Measurements from ENCODE around the gene MRPS11. TPM values are rescaled to one million over a fixed set of nuclear protein-coding genes. Genes with fewer than 3 reads are reported as not detected.

Gene MRPS11
- total and polyA plus RNA-seq, 2 of the 8 experiments (the other 6 are each of a cell fraction or from before 2014, with no cell fraction given), result 41.4 to 59.2 TPM

DNA sequence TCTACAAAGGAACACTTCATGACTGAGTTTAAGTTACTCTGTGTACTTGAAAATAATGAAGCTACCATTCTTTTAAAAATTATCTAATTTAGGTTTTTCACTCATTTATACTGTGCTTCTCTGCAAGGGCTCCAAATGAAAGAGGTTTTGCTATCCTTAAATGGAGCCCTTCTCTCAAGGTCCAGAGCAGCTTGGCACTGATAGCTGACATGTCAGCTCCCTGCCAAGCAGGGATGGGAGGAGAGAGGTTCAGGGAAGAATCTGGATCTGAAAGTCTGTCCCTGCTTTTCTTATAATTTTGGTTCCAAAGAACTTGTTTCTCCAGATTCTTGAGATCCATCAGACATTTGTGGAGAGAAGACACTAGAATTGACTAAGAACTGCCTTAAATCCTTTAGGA lies 39.1 kb downstream of the MRPS11 start:
- H3K79me2 ChIP-seq (ENCODE audit: control insufficient read depth in 1 of 2, insufficient read depth in 2 of 2, low read length in 2 of 2), result no peaks in the 10 kb centered on the region
- no peaks in the 10 kb centered on the region for H3K9me3 ChIP-seq (ENCODE audit: insufficient read depth in 2 of 2, low read depth in 1 of 2, low read length in 1 of 2)
- H4K91ac ChIP-seq (replicated peaks; ENCODE audit: insufficient read length, low read length), result no peak overlapping the region
- H4K5ac ChIP-seq (ENCODE audit: insufficient read length, low read depth, low read length), result no peak overlapping the region
- TF ChIP-seq ASH2L (IDR thresholded peaks at IDR 0.05; ENCODE audit: low read length) (no peak), POLR2A (IDR thresholded peaks at IDR 0.05; ENCODE audit: control extremely low read depth in 1 of 2, low read depth in 2 of 2, low read length in 2 of 2) (no peak), TEAD4 (IDR thresholded peaks at IDR 0.05; ENCODE audit: low read depth, low read length) (no peak), NANOG (IDR thresholded peaks at IDR 0.05; ENCODE audit: insufficient read depth, low read depth, low read length, poor library complexity, severe bottlenecking) (no peak)
- no peak overlapping the region for H3K4me3 ChIP-seq (ENCODE audit: extremely low read depth in 1 of 4, insufficient read depth in 2 of 4, low read depth in 3 of 4, low read length in 4 of 4)
- DNase-seq (ENCODE audit: low read depth in 1 of 2, low spot score in 2 of 2), result no peak
- H2BK120ac ChIP-seq (replicated peaks; ENCODE audit: low read depth, low read length), result no peak overlapping the region
- no peak overlapping the region for H3K23ac ChIP-seq (ENCODE audit: insufficient read length)
- peaks cover 0 to 2% (median 0%) of the 10 kb centered on the region in 4 experiments; a peak in 2 of 7 replicates for H3K27me3 ChIP-seq (replicated peaks in 1 of 4; ENCODE audit: control insufficient read depth in 3 of 4, extremely low read depth in 1 of 4, insufficient read depth in 3 of 4, low read length in 3 of 4)
- H2BK15ac ChIP-seq (ENCODE audit: low read length), result no peak overlapping the region
- no peak overlapping the region for H3K4me2 ChIP-seq (ENCODE audit: insufficient read depth in 1 of 2, low read depth in 2 of 2, low read length in 2 of 2)
- FAIRE-seq, result no peak
- H4K8ac ChIP-seq (ENCODE audit: extremely low read depth, insufficient read depth, low read length), result no peak overlapping the region
- H3K79me1 ChIP-seq (ENCODE audit: low read depth, low read length), result no peaks in the 10 kb centered on the region
- H3K9ac ChIP-seq (replicated peaks in 1 of 4; ENCODE audit: extremely low read depth in 1 of 4, low read depth in 3 of 4, low read length in 3 of 4), result no peak overlapping the region
- H3K27ac ChIP-seq (ENCODE audit: low read depth, low read length), result no peak overlapping the region
- no peak overlapping the region for H2BK20ac ChIP-seq (ENCODE audit: low read length)
- no peak overlapping the region for H3K56ac ChIP-seq (replicated peaks; ENCODE audit: insufficient read length, low read depth, low read length)
- H2AFZ ChIP-seq (ENCODE audit: low read length), result no peak overlapping the region
- H3K23me2 ChIP-seq (ENCODE audit: low read depth, low read length), result no peaks in the 10 kb centered on the region
- ChIA-PET POLR2A (ENCODE audit: partially characterized antibody) (interaction anchor here (1.3 kb wide), 1 partner anchor 14 kb away, joined by 3 read pairs; no protein-coding TSS in a partner anchor), CTCF (ENCODE audit: partially characterized antibody) (interaction anchor here (1.0 to 1.5 kb wide), 3 partner anchors 17 to 120 kb away, joined by 3 read pairs; no protein-coding TSS in a partner anchor)
- H3K36me3 ChIP-seq (ENCODE audit: control insufficient read depth in 2 of 4, insufficient read depth in 4 of 4, low read length in 3 of 4), result peaks cover 0 to 7% (median under 1%) of the 10 kb centered on the region in 4 experiments; a peak in 2 of 8 replicates
- no peak overlapping the region for H3K18ac ChIP-seq (ENCODE audit: extremely low read depth, low read length)
- peaks cover 0 to 2% of the 10 kb centered on the region in 2 experiments for H4K20me1 ChIP-seq (replicated peaks in 1 of 2; ENCODE audit: control insufficient read depth in 1 of 2, insufficient read depth in 2 of 2, low read length in 2 of 2)
- no peak overlapping the region for H2AK5ac ChIP-seq (ENCODE audit: low read depth, low read length)
- no peak overlapping the region for H3K14ac ChIP-seq (ENCODE audit: insufficient read length)
- H2BK12ac ChIP-seq (ENCODE audit: low read depth, low read length), result no peak overlapping the region
- peaks cover 2 to 11% (median 9%) of the 10 kb centered on the region in 4 experiments; a peak in 4 of 7 replicates for H3K4me1 ChIP-seq (replicated peaks in 1 of 4; ENCODE audit: control insufficient read depth in 3 of 4, insufficient read depth in 4 of 4, low read length in 3 of 4)
- H2BK5ac ChIP-seq (ENCODE audit: low read depth, low read length), result no peak overlapping the region
- no peak overlapping the region for H3K4ac ChIP-seq (replicated peaks; ENCODE audit: insufficient read length, low read depth, low read length)

Measured in H1 (cell line).